Lower leg skin (tissue), 3 donors: ENCODE measurements around the gene SEMA6B.

ENCODE experiments used
- CTCF ChIP-seq, 3 donors: fragments of 450-650 bp; IDR thresholded peaks; one replicate each; pipeline ENCODE4 v1.5.1; 2016; ENCODE audit warnings: antibody characterized with exemption in 3 of 3, mild to moderate bottlenecking in 3 of 3, moderate library complexity in 2 of 3
- POLR2A ChIP-seq, 2 donors: fragments of 450-650 bp; IDR thresholded peaks; one replicate each; pipeline ENCODE4 v1.6.1; 2016 to 2017; ENCODE audit warnings: antibody characterized with exemption in 2 of 2, mild to moderate bottlenecking in 1 of 2, moderate library complexity in 1 of 2

- TF ChIP-seq CTCF (IDR thresholded peaks at IDR 0.05) (no peak), POLR2A (IDR thresholded peaks at IDR 0.05) (no peak)
Measured at GRCh38 chr19:4597278-4597974, 37.9 kb upstream of the SEMA6B start.
